DMS153 (cell line): ENCODE data around the gene TRAPPC12.
"Not testable (repeated sequence)": the region's sequence is repeated elsewhere in the genome, so short reads cannot be mapped to it uniquely, and the experiment has no call there.

Source experiments
- DNase-seq: peaks from one replicate; lab custom pipeline; 2025; lab: John Stamatoyannopoulos, UW

The TRAPPC12 gene

DNA sequence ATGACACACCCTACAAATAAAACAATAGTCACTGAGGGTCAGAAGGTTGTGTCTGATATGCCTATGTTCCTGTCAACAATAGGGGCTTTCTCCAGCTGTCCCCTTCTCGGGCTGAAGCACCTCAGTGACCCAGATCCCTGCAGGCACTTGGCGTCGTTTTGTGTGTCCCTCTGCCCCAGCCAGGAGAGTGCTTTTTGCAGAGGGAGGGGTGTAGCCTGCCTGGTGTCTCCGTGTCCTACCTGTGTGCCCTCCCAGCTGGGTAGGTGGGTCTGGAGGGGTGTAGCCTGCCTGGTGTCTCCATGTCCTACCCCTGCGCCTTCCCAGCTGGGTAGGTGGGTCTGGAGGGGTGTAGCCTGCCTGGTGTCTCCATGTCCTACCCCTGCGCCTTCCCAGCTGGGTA lies 74.5 kb downstream of the TRAPPC12 start:
- DNase-seq = not testable (repeated sequence)

DNA sequence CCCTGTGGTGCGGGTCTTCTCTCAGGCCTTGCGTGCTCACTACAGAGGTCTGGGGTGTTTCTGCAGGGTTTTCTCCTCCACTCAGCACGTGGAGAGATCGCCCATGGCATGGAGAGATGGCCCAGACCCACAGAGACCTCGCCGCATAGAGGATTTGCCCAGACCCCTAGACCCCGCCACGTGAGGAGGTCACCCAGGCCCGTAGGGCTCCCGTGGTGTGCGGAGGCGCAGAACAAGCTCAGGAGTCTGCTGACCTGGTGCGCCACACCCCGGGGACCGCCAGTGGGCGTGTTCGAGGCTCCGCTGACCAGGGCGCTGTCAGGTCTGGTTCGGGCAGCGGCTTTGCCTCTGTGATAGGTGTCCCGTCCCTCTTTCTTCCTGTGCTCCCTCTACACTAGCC lies 75.3 kb downstream of the TRAPPC12 start:
- DNase-seq = no peak

DNA sequence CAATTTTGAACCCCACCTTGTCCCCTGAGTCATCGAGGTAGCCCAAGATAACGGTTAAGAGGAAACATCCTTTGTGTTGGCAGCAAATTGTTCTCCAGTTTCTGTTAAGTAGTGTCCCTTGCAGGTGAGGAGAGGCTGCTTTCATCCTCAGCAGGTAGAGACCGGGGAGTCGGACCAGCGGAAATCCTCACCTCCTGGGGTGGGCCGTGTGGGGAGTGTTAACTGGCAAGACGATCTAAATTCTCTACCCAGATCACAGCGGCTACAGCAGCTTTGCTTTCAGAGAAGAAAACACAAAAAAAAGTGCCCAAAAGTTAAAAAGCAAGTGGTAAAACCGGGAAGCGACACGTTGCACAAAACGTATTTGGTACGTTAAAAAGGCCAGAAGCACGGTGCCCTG lies 76.6 kb downstream of the TRAPPC12 start:
- DNase-seq = no peak

- DNase-seq = no peak
These were observed 78.3 kb downstream of the TRAPPC12 start for GRCh38 chr2:3457524-3458395.

- no peak for DNase-seq
These were observed 79.1 kb downstream of the TRAPPC12 start for GRCh38 chr2:3458396-3459184.

GRCh38 chr2:3459185-3460015 lies 79.9 kb downstream of the TRAPPC12 start:
- no peak for DNase-seq

DNA sequence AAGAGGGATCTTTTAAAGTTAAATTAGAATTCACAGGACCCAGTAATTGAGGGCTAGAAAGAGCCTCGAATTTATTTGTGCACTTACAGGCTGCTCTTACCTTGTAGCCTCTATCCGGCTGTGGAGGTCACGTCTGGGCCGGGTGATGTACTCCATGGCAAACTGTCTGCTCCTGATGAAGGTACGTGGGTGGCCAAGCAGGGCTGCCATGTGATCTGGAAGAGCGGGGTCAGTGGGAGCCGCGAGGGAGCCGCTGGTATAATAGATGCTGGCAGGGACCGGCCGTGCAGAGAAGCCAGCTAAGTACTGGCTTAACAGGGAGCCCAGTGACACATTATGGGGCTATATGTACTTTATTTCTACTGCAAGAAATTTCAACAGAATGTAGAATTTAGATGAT lies 80.7 kb downstream of the TRAPPC12 start:
- no peak for DNase-seq

- DNase-seq = no peak
These were observed 81.6 kb downstream of the TRAPPC12 start for GRCh38 chr2:3460831-3461800.

- DNase-seq = no peak
These were observed 82.5 kb downstream of the TRAPPC12 start for GRCh38 chr2:3461801-3462492.

GRCh38 chr2:3462493-3463104 lies 83.1 kb downstream of the TRAPPC12 start:
- DNase-seq = no peak

DNA sequence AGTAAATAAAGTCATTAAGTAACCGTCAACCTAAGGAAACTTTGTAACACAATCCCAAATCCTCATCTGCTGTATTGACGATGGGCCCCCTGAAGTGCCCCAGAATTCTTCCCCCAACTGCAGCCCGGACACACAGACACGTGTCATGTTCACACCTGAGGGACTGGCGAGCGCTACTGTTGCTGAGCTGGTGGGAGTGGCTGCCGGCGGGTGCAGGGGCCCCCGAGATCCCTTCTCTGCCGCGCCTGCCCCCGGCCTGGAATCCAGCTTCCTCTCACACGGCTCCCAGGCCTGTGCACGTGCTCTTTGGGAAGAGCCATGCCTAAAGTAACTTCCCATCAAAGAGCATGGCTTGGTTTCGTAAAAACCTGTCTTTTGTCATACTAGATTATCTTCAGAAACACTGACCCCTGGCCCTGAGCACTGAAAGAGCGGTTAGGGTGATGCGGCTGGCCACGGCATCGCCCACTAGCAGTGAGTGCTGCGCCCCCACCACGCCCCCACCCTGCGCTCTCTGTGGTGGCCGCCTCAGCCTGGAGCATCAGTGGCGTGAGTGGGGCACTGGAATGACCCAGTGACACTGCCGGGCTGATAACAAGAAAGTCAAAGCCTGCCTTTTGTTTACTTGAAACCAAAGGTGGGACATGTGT lies 83.8 kb downstream of the TRAPPC12 start:
- no peak for DNase-seq

- DNase-seq = no peak
These were observed 84.5 kb downstream of the TRAPPC12 start for GRCh38 chr2:3463944-3464343.

- no peak for DNase-seq
These were observed 85.0 kb downstream of the TRAPPC12 start for GRCh38 chr2:3464401-3465005.

DNA sequence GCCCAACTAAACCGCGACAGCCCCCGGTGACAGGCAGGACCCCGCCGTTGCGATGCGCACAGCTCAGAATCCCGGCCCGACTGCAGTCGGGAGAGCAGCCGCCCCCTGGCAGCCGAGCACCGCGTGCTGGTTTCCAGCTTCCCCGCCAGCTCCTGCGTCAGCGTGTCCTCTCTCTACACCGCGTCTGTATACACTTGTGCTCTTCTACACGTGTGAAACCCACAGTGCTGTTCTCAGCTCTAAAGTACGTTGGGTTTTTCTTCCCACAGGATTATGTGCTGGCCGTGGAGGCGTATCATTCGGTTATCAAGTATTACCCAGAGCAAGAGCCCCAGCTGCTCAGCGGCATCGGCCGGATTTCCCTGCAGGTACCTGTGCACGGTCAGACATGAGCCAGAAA lies 85.8 kb downstream of the TRAPPC12 start:
- DNase-seq = no peak

- DNase-seq = no peak
These were observed 86.5 kb downstream of the TRAPPC12 start for GRCh38 chr2:3465844-3466481.

- DNase-seq = no peak
These were observed 87.0 kb downstream of the TRAPPC12 start for GRCh38 chr2:3466482-3466863.

DNA sequence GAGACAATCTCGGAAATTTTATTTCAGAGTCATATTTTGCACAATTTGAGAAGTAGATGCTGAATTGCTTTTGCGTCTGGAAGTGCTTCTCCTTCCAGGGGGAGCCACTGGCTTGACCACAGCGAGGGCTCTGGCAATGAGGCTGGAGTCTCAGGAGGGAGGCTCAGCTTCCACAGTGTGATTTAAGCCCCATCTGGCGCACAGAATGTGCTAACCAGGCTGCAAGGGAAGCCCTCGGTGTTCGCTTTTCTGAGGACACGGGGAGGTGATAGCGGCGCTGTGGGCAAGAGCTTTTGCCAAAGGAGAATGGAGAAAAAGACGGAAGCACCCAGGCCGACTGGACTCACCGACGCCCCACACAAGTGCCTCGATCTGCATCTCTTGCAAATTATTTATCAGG lies 87.5 kb downstream of the TRAPPC12 start:
- DNase-seq = no peak

- DNase-seq = no peak
These were observed 88.2 kb downstream of the TRAPPC12 start for GRCh38 chr2:3467654-3468053.
